Left ventricle myocardium inferior (tissue), 1 donor: Measurements from ENCODE around the gene PIGO. TPM values are rescaled to one million over a fixed set of nuclear protein-coding genes. Genes with fewer than 3 reads are reported as not detected.

Source experiments
- DNase-seq: peaks from one replicate; pipeline ENCODE4 v3.0.0-alpha.2; 2020
- H3K27ac ChIP-seq: fragments of 200-600 bp; replicated peaks from 2 replicates; pipeline ENCODE4 v1.8.0; 2021
- H3K27me3 ChIP-seq: fragments of 200-600 bp; 2 replicates; pipeline ENCODE4 v1.8.0; 2021; ENCODE audit warnings: low read depth
- H3K36me3 ChIP-seq: fragments of 200-600 bp; 2 replicates; pipeline ENCODE4 v1.8.0; 2021
- H3K4me1 ChIP-seq: fragments of 200-600 bp; 2 replicates; pipeline ENCODE4 v1.8.0; 2021
- H3K4me3 ChIP-seq: fragments of 200-600 bp; 2 replicates; pipeline ENCODE4 v1.8.0; 2021; ENCODE audit warnings: mild to moderate bottlenecking, moderate library complexity
- H3K9me3 ChIP-seq: fragments of 200-600 bp; replicated peaks from 2 replicates; pipeline ENCODE4 v1.8.0; 2021
- CTCF ChIP-seq: fragments of 200-600 bp; IDR thresholded peaks from 2 replicates; pipeline ENCODE4 v1.8.0; 2021; ENCODE audit warnings: antibody characterized with exemption, mild to moderate bottlenecking, borderline replicate concordance
- intact Hi-C: fragments of 100-400 bp; cut with micrococcal nuclease; formaldehyde crosslinking; loops from one replicate; pipeline ENCODE4 v1.11.0; 2022
- total RNA-seq: library from RNA; stranded (reverse); fragmentation: NEBNext Ultra II Directional; extraction: Animal tissue kit (Norgen Biotek cat#: 25700); gene quantifications from one replicate; pipeline ENCODE4 v1.2.1, GENCODE V29; 2021
- donor health status: DM: no; HTN: yes; CAD: no; lungs with severe emphysema.

PIGO gene
- total RNA-seq, 1 donor from 2014 or later: 9.4 TPM

DNA sequence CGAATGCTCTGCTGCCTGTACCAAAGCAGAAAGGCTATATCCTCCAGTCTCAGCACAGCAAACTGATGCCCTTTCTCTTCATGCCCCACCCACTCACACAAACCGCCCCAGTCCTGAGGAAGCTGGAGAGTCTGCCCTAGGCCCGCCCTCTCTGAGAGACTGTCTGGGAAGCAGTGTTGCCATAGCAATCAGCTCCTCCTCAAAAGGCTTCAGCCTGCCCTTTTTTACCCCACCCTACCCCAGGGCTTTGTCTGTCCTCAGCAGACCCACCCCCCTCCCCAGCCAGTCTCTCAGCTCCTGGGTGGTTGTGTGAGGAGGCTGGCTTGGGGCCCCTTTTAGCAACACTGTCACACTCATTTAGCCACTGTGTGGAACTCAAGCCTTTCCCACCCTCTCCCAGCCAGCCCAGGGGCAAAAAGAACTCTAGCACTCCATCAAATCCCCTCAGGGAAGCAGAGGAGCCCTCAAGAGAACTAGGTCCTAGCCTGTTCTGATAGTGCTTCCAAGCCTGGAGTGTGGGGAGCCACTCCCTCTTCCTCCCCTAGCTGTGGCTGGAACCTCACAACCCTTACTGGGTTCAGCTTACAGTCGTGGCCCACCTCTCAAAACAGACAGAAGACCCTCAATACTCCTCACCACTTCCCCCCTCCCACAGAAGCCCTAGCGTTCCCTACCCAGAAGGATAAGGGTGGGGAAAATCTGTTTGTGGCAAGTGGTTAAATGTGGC, 17.9 kb upstream of the PIGO start:
- no peak for TF ChIP-seq CTCF

GRCh38 chr9:35112257-35113020, 16.0 kb upstream of the PIGO start:
- no peak for DNase-seq
- TF ChIP-seq CTCF: no peak
- Histone ChIP-seq H3K9me3 (no peaks in the 10 kb centered on the region), H3K4me1 (peaks cover 74% of the 10 kb centered on the region), H3K36me3 (peaks cover 13% of the 10 kb centered on the region), H3K27me3 (no peaks in the 10 kb centered on the region), H3K4me3 (peak overlapping the region; percentile 93), H3K27ac (peak overlapping the region; percentile 95)
- intact Hi-C loops: loop anchor here (10.0 kb wide), 1 partner anchor 142 kb away; no protein-coding TSS in a partner anchor

More for the DNA sequence above, 17.9 kb upstream of the PIGO start:
- intact Hi-C loops: loop anchor here (10.0 kb wide), 1 partner anchor 141 kb away; no protein-coding TSS in a partner anchor
- Histone ChIP-seq H3K9me3 (no peaks in the 10 kb centered on the region), H3K4me1 (peaks cover 74% of the 10 kb centered on the region), H3K4me3 (peak overlapping the region; percentile 74), H3K36me3 (no peaks in the 10 kb centered on the region), H3K27me3 (no peaks in the 10 kb centered on the region), H3K27ac (peak overlapping the region; percentile 95)
- DNase-seq: peak; percentile 84

GRCh38 chr9:35111001-35111933, 14.9 kb upstream of the PIGO start:
- intact Hi-C loops: loop anchor here (10.0 kb wide), 1 partner anchor 144 kb away; no protein-coding TSS in a partner anchor
- H3K4me1 ChIP-seq: peaks cover 64% of the 10 kb centered on the region
- H3K27ac ChIP-seq: peak overlapping the region; percentile 95
- peak; percentile 98 for DNase-seq
- H3K27me3 ChIP-seq: no peaks in the 10 kb centered on the region
- peaks cover 25% of the 10 kb centered on the region for H3K36me3 ChIP-seq
- H3K4me3 ChIP-seq: peak overlapping the region; percentile 93
- H3K9me3 ChIP-seq: no peaks in the 10 kb centered on the region
- no peak for TF ChIP-seq CTCF

DNA sequence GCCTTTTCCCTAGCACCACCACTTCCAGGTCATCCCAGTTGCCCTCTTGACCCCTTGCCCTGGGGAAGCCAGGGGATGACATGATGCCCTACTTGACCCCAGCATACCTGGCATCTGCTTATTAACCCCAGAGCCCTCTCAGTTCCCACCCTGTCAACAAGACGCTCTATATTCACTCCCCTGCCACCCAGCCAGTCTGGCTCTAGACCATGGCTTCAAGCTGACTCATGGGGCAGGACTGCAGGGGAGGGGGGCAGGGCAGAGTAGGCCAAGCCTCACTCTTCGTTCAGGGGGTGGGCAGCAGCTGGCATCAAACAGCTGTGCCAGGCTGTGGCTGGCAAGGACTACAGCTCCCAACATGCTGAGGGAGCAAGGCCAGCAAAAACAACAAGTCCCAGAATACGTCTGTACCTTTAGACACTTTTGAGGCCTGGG, 14.0 kb upstream of the PIGO start:
- TF ChIP-seq CTCF: no peak
- Histone ChIP-seq H3K27me3 (no peaks in the 10 kb centered on the region), H3K36me3 (peaks cover 34% of the 10 kb centered on the region), H3K4me3 (peak overlapping the region; percentile 93), H3K4me1 (peaks cover 58% of the 10 kb centered on the region), H3K27ac (peak overlapping the region; percentile 95), H3K9me3 (no peaks in the 10 kb centered on the region)
- intact Hi-C loops: loop anchor here (10.0 kb wide), 1 partner anchor 144 kb away; no protein-coding TSS in a partner anchor
- DNase-seq: no peak
